GM18498 (cell line): ENCODE data around the gene LRGUK.
"Not testable (repeated sequence)": the region's sequence is repeated elsewhere in the genome, so short reads cannot be mapped to it uniquely, and the experiment has no call there.

Experiments
- ATAC-seq: cut with Tn5 transposase; IDR thresholded peaks from one replicate; pipeline ENCODE4 v1.9.1; 2021; ENCODE audit warnings: mild to moderate bottlenecking, moderate library complexity; ENCODE audit not compliant: unreplicated experiment

Gene LRGUK

DNA sequence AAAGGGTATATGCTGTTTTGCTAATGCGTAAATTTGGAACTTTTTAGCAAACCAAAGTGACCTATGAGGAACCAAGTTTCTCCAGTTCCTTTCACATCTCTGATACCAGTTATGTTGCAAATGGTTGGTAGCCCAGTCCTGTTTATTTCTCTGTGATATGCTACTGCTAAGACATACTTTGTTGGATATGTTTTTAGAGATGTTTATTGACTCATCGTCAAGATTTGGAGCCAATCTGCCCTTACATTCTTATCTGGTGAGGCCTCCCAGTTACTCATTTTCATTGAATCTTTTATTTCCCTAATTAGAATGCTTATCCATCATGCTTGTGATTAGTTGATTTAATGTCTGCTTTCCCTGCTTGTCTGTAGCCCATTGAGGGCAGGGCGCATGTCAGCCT lies 58.9 kb downstream of the LRGUK start:
- ATAC-seq = no peak

DNA sequence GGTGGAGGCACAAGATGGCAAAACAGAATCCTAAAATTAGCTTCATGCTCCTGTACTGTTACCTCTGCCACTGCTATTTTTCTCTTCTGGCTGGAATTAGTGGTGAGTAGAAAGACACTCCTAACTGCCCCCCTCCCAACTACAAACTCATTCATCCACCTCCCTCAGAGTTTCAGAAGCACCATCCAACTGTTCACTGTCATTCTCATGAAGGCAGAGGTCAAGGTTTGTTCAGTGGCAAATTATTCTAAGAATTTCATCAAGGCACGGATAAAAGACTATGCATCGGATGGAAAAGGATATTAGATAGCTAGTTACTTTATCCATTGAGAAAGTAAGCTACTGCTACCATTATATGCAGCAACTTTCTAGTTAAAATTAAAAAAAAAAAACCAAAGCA lies 59.7 kb downstream of the LRGUK start:
- no peak for ATAC-seq

DNA sequence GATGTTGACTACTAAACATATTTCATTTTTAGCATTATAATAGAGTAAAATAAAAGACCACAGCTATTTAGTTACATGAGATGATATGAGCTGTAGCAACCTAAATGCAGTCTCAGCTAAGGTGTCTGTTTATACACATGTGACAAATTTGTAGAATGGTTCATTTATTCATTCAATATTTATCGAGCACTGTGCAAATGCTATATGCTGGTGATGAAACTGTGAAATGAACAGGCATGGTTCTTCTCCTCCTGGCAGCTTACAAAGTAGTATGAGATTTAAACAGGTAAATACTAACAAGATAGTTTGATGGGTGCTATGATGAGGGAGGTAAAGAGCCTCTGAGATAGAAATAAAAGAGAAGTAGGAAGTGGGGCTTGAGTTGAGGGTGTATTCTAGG lies 60.8 kb downstream of the LRGUK start:
- no peak for ATAC-seq

DNA sequence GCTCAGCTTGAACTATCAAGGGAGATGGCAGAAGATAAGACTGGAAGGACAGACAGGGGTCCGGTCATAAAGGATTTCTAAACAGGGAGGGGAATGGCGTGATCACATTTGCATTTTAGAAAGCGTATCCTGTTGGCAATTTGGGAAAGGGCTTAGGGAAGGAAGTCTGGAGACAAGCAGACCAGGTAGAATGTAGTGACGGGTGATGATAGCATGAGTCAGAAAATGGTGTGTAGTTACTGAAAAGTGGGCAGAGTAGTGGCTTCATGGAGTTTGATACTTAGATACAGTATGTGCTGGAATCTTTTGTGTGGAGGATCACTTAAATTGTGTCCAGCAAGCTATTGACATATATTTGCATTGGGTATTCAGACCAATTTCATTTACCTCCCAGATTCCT lies 61.2 kb downstream of the LRGUK start:
- no peak for ATAC-seq

DNA sequence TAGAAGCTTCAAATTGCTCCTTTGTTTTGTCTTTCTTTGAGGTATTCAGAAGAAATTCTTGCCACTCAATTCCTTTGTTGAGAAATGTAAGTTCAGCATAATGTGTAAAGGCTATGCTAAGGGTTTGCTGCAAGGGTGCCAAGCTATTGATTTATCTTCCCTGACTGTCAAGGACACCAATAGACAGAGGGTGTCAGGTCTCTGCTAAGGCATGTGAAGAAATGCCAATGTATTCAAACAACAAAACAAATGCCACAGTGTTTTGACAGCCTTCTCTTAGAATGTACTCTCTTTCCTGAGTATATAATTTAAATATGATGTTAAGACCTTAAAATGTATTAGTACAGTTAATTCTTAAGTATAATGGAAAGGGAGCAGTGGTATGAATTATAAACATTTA lies 62.4 kb downstream of the LRGUK start:
- no peak for ATAC-seq

DNA sequence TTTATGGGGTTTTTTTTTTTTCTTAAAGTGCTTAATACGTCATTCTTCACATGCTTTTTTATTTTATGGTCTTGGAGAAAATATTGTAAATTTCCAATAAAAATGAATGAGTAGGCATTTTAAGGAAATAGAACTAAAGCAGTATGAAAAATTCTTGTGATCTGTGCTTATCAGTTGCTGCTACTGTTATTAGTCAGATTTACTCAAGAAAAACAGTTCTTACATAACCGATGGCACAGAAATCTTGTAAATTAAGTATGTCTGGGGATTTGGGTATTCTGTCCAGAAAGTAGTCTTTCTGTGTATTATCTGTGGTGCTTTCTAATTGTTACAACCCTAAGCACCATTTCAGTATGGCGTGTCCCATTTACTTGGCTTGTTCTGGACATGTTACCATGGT lies 64.7 kb downstream of the LRGUK start:
- ATAC-seq = no peak

DNA sequence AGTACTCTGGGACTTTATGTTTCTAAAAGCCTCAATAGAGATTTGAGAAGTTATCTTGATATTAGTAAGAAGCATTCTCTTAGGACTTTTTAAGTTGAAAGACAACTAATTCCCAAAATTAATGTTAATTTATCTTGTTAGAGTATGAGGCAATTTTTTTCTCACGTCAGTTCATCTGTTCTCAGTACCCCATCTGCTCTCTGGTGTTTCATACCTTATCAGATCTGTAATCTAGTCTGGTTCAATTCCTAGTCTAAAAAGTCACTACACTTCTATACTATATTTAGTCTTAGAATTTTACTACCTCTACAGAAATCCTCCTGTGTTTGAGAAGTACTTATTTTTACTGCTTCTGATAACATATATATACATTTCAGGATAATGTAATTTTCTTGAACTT lies 66.1 kb downstream of the LRGUK start:
- ATAC-seq = no peak

DNA sequence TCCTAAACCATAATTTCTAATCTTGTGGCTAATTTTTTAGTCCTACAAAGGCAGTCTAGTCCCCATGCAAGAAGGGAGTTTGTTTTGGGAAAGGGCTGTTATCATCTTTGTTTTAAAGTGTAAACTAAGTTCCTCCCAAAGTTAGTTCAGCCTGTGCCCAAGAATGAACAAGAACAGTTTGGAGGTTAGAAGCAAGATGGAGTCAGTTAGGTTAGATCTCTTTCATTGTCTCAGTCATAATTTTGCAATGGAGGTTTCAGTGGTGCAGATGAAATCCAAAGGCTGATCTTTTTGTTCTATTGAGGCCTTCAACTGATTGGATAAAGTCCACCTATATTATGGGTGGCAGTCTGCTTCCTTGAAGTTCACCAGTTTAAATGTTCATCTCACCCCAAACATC lies 68.1 kb downstream of the LRGUK start:
- no peak for ATAC-seq

DNA sequence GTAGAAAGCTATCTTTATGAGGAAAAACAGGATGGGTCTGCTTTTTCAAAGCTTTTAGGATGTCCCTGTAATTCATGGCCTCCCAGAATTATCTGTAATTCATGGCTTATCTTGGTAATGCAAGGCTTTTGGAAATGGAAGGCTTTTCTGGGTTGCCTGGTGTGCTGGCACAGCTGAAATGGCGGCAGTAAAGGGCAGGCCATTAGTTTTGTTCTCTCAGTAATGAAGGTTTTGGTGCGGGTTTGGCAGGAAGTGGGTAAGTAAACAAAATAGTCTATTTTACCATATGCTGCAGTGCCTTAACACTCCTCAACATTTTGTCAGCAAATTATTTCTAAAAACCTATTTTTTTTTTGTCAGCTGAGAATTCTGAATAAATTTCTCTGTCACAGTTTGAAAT lies 69.3 kb downstream of the LRGUK start:
- ATAC-seq = no peak

DNA sequence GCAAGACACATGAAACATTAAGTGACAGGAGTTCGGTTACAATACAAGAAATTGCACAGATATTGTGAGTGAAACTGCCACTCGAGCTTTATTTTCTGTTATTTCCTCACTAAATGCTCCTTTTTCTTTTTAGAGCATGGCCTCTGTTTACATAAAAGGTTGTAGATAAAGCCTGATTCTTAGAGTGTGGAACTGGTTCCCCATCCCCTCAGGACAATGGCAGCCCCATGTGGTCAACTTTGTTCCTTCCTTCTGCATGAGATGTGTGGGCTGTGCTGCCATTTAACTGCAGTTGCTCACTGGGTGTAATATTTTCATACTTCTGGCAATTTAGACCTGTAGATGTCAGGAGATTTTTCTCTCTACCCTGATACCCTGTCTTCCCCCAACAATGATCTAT lies 70.2 kb downstream of the LRGUK start:
- ATAC-seq = no peak

DNA sequence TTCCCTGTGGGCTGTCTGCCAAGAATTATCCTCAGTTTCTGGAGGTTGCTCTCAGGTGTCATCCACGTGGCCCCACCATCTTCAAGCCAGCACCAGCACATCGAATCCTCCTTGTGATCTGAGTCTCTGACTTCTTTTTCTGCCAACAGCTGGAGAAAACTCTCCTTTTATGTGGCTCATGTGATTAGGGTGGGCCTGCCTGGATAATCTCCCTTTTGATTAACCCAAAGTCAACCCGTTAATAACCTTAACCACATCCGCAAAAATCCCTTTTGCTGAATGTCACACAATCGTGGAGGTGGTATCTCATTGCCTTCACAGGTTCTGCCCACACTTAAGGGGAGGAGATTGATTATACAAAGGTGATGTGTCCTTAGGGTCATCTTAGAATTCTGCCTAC lies 73.8 kb downstream of the LRGUK start:
- no peak for ATAC-seq

DNA sequence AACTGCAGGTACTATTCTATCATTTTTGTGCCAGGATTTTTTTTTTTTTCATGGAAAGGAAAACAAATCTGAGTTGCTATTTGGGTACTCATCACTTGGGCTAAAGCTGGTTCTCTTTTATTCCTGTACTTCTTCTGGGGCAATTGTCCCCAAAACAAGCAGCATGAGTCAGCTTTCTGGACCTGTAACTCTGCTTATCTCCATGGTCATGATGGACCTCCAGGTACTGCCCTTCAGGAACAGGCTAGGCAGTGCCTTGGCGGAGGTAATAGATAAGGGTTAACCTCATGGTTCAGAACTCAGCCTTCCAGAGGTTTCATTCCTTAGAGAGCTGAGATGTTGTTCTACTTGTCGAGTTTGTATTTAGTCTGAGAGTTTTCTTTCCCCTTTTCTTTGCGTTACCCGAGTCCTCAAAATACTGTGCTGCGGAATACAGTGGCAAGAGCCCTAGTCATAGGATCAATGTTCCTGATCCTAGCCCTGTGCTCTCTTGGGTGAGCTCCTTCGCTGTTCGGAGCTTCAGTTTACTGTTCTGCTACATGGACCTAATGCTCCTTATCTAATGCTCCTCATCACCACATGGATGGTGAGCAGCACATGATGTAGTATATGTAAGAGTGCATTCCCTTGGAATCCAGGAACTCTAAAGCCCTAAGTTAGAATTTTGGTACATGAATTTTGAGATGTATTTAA lies 74.6 kb downstream of the LRGUK start:
- no peak for ATAC-seq

DNA sequence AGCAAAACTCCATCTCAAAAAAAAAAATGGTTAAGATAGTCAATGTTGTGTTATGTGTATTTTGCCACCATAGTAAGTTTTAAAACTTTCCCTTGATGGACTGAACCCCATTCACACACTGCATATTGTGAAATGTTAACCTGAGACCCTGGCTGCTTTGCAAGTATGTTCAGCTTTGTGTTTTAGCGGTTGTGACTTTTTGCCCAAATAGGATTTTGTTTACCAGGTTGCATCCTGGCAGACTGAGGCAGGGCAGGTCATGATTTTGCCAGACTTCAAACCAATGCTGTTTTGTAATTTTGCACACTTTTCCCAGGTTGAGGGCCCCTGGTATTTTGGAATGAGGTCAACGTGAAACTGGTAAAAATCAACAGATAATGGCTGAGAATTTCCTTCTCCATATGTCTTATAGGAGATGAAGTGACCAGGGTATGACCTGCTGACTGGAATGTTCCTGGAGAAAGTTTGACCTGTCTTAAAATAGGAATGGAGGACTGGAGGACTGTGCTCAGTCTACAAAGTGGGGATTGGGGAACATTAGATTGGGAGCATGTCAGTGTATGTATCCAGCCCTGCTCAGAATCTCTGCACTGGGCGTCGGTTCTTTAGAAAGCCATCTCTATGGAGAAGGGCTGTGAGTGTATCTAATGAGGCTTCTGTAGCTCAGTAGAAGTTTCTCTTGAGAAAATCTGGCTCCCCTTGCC lies 76.2 kb downstream of the LRGUK start:
- no peak for ATAC-seq

DNA sequence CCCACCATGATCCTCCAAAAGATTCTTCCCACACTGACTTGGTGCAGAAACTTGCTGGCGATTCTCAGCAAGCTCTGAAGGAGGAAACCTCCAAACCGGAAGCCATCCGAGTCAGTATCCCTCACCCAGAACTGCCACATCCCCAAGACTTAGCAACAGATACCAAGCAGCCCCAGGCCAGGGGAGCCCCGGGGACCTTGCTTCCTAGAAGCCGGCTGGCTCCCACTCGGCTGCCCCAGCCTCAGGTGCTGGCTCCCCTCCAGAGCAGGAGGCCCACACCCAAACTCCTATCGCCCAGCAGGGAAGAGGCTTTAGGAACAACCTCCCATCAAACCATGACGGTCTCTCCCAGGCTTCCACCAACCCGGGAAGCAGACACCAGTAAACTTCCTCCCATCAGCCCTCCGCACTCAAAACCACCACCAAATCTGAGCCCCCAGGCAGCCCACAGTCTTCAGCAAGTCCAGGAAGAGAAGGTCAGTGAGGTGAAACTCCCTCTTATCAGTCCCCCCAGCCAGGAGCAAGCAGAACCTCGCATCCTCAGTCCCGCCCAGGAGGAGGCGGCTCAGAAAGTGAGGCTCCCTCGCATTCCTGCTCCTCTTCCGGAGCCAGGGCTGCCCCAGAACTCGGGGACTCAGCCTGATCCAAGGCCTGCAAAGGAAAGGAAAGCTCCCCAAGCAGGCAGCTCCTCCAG lies 82.3 kb downstream of the LRGUK start:
- ATAC-seq = no peak

DNA sequence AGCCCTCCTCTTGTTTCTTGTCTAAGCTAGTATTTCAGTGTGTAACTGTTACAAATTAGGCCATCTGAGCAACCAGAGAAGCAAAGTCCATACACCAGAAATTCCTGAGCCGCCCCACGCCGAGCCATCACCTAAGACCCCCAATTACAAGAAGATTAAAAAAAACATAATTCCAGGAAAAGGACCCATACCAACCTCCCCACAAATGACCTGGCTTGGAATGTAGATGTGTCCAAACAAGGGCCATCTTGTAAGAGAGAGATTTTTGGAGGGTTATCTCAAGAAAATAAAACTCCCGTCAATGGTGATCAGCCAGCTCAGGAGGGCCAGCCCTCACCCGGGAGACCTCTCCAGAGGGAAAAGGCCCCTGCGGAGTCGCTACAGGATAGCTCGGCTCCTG lies 83.1 kb downstream of the LRGUK start:
- no peak for ATAC-seq

DNA sequence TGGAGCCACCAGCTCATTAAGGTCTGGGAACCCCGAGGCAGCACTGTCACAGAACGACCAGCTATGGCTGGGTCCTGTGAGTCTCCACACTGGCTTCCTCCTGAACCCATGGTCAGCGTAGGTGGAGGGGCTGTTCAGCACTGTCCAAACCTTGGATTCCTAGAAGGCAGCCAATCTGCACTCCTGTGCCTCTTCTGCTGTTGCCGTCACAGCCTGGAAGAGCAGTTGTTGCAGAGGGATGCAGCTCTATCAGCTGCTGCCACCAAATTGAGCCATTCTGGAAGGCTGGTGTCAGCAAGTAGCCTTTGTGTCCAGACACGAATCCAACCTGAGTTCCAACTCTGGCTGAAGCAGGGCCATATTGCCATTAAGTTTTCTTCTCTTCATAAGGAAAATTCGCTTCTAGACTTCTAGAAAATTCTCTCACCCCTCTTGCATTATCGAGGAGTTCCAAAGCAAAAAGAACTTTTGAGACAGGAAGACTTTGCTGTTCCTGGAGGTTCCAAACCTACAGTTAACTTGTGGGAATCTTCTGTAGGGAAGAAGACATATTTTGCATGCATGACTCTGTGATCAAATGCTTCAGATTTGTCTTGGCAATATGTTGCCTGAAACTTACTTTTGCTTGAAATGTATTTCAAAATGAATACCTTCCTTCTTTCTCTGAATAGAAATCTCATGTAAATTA lies 84.0 kb downstream of the LRGUK start:
- ATAC-seq = no peak

DNA sequence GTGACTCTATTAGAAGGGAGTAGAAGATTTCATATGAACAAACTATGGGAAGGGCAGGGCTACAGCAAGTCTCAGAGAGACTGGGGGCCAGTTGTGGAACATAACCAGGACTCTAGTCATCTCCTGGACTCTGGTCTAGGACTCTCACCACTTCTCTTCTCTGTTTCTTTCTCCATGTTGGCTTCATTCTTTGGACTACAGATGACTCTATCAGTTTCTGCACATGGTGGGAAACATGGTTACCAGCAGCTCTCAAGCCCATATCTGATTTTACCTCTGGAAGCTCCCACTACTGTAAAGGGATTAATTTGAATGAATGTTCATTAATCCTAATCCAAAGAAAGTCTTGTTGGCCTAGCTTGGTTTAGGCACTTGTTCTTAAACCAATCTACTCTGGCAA lies 84.7 kb downstream of the LRGUK start:
- ATAC-seq = no peak

DNA sequence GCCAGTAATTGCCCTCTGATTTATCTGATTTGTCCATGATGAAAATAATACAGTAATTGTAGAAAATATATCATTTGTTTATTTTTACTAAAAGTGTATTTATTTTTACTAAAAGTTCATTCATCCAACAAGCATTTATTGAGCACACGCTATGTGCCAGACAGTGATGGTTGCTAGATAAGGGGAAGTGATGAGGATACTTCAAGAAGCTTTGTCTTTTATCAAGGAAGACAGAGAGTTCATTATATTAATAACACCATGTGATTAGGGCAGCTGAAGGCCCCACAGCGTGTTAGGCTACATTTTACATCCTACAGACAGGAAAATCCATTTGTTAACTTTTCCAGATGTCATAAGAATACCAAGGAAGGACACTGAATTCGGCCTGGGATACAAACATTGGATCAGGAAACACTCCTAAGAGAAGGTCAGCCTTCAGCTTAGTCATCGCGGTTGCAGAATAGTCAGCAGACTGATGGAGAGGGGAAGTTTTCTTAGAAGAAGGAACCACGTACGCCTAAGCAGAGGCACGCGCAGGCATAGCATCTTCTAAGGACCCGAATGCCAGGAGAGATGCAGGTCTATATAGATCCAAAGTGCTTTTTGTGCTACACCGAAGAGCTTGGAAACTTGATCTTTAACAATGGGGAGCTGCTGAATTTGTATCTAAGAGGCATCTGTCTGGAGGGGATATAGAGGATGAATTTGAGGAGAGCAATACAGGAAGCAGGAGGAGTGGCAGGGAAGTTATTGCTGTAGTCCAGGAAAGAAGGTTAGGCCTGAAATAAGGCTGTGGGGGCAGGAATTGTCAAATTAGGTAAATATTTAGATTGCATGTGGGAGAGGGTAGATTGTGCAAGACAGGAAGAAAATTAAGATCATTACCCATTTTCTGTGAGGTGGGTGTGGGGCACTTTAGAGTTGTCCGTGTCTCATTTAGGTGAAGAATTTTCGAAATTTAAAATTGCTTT lies 85.7 kb downstream of the LRGUK start:
- no peak for ATAC-seq

DNA sequence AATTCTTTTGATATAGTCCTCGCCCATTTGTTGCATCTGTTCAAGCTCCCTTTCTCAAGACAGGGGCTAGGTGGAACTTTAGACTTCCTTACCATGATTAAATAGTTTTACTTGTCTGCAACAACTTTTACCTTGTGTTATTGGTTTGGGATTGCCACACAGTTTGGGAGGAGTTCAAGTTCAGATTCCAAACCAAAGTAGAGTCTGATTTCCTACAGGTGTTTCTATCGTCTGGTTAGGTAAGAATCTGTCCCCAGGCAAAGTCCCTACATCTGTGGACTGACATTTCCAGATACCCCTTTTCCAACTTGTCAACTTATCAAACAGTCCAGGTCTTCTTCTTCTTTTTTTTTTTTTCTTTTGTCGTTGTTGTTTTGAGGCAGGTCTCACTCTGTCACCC lies 93.1 kb downstream of the LRGUK start:
- ATAC-seq = no peak

DNA sequence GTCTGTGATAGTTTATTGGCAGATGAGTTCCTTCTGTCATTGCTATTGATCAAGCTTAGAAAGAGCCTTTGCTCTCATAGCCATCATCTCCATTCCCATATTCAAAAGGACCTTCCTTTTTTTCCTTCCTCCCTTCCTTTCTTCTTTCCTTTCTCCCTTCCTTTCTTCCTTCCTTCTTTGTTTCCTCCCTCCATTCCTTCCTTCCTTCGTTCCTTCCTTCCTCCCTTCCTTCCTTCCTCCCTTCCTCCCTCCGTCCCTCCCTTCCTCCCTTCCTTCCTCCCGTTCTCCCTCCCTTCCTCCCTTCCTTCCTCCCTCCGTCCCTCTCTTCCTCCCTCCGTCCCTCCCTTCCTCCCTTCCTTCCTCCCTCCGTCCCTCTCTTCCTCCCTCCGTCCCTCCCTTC lies 104.2 kb downstream of the LRGUK start:
- not testable (repeated sequence) for ATAC-seq

DNA sequence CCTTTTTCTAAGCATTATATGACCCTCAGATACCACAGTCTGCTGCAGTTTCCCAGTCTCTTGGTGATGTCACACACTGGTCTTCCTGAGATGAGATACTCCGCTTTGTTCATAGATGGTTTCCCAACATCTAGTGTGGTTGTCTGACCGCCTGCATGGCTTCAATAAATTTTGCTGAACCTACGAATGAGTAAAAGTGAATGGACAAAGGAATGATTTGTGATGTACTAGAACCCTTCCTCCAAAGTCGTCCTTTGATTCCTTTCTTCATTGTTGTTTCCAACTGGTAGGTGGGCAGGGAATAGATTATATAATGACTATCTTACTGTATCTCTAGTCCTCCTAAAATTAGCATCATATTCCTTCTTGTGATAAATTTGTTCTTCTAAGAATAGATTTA lies 107.1 kb downstream of the LRGUK start:
- ATAC-seq = no peak
